Hematopoietic multipotent progenitor cell treated with erythropoietin and hydrocortisone succinate and interleukin-3 and kit ligand, for 8 days (in vitro differentiated cells): Measurements from ENCODE around the gene ANO5.
A peak's percentile ranks its signal among the peaks of the same experiment; 100 is the strongest.
"Not testable (repeated sequence)": the region's sequence is repeated elsewhere in the genome, so short reads cannot be mapped to it uniquely, and the experiment has no call there.

Experiments used
- DNase-seq: peaks from one replicate; pipeline ENCODE4 v3.0.0-alpha.2; 2015

ANO5 gene

DNA sequence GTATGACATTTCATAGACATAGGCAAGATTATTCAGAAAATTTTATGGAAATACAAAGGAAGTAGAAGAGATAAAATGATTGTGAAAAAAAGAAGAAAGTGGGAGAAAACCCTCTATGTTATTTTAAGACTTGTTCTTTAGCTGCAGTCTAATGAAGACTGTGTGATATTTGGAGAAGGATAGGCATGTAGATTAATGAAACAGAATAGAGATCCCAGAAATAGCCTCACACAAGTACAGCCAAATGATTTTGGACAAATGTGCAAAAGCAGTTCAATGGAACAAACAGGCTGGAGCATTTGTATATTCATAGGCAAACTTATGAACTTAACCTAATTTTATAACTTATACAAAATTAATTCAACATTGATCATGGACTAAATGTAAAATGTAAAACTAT, 14.3 kb downstream of the ANO5 start:
- DNase-seq = no peak

DNA sequence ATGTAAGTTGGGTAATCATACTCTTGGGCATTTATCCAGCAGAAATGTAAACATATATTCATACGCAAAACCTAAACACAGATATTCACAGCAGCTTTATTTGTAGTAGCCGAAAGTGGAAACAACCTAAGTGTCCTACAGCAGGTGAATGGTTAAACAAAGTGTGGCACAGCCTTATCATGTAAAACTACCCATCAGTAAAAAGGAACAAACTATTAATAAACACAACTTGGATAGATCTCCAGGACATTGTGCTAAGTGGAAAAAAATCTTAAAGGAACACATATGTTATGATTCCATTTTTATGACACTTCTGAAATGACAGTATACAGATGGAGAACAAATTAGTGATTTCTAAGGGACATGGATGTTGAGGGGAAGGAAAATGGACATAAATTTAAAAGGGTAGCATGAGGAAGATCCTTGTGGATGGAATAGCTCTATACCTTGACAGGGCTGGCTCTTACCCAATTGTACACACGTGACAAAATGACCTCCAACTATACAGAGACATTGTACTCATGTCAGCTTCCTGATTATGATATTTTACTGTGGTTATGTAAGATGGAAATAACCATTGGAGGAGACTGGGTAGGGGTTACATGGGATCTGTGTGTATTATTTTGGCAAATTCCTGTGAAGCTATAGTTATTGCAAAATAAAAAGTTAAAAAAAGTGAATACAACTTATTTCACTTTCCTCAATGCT, 15.4 kb downstream of the ANO5 start:
- DNase-seq = no peak

DNA sequence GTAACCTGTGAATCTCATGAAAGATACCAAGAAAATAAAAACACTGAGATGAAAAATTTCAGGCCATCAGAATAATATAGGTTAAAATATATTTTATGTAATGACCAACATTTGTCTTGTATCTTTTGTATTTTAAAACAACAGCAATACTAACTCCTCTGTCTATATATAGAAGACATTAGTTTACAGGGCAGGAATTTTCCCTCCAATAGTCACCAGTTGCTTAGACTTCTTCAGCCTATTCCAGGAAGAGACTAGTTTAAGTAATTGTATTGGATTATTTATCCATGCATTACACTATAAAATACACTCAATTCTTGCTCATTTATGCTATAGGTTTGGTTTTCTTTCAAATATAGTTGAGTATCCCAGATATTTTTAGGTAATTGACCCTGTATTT, 24.1 kb downstream of the ANO5 start:
- DNase-seq = no peak

DNA sequence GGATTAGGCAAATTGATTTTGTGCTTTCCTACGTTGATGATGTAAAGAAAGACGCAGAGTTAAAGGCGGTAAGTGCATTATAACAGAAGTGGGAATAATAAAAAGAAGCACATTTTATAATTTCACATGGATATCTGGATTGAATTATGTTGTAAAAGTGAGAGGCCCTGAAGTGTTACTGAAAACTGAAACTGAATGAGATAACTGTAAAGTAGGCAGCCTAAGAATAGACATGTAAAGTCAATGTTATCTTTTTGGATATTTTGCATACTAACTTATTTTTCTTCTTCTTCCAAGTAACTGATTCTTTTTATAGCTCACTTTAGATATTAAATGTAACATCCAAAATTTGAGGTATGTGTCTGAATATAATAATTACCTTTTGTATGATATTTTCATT, 28.3 kb downstream of the ANO5 start:
- no peak for DNase-seq

DNA sequence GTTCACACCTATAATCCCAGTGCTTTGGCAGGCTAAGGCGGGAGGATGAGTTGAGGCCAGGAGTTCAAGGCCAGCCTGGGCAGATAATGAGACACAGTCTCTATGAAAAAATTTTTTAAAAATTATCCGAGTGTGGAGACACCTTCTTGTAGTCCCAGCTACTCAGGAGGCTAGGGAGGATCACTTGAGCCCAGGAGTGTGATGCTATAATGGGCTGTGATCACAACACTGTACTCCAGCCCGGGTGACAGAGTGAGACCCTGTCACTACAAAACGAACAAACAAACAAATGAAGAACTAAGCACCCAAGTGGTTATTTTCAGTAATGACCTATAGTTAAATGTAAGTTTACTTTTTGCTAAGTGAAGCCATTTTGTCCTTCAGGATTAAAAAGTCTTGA, 32.3 kb downstream of the ANO5 start:
- DNase-seq = no peak

DNA sequence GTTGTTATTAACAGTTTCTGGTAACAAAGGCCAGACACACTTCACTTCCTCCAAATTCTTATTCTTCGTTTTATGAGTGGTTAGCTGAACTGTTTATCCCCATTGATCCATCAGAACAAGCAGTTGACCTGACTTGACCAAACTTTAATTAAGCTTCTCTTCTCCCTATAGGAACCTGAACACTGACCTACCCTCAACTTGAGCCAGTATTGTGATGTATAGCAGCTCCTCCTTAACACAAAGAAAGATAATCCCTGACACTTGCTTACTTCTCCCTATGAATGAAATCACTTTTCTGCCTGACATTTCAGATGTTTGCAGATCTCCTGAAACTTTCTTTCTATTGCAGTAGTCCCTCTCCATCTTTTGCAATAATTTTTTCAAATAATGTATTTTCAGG, 41.9 kb downstream of the ANO5 start:
- no peak for DNase-seq

DNA sequence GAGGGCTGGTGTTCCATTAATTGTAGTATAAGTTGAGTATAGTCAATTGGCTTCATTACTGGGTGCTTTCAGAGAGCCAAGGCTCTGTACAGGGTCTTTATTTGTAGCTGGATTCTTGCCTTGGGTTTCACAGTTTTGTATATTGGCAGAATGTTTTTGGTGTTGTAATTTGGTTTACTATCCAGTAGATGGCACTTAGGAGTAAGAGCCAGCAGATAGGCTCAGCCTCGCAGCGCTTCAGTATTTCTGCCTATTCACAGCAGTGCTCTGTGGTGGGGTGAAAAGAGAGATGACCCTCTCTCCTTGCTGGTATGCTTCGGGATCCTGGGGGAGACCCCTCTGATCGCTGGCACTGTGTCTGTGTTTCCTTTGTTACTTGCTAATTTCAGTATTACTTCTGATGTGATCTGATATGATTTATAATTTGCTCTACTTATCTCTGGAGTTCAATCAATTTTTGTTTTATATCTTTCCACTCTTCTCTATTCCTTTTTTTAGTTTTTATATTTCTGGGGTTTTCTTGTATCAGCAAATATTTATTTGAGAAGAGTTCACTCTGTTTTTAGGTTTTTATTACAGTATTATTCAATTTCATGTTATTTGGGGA, 52.2 kb downstream of the ANO5 start:
- peak; percentile 47 for DNase-seq

DNA sequence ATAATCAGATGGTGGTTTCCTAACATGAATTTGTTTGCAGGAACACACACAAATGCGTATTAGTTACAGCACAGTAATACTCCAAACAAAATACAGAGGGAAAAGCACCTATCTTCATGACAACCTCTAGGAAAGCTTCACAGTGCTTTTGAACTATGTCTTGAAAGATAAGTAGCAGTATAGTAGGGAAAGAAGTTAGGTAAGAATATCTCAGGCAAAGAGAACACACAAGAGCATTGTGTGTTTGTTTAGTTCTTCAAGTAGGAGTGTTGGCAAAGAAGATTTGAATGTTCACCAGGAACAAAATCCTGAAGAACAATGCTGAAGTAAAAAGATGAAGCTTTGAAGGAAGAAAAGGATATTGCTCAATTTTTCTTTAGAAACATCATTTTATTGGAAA, 54.1 kb downstream of the ANO5 start:
- no peak for DNase-seq

DNA sequence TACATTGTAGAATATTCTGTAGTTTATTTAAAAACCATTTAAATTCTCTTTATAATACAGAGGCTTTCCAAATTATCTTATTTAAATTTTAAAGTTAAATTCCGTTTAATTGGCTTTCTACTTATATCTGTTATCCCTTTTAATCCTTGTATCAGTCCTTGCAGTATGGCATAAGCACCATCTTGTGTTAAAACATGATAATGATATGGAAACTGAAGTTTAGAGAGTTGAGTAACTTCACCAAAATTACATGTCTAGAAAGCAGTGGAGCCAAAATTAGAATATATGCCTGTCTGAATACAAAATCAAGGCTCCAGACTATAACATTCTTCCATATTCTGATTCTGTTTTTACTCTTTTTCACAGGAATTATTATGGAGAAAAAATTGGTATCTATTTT, 57.0 kb downstream of the ANO5 start:
- no peak for DNase-seq

DNA sequence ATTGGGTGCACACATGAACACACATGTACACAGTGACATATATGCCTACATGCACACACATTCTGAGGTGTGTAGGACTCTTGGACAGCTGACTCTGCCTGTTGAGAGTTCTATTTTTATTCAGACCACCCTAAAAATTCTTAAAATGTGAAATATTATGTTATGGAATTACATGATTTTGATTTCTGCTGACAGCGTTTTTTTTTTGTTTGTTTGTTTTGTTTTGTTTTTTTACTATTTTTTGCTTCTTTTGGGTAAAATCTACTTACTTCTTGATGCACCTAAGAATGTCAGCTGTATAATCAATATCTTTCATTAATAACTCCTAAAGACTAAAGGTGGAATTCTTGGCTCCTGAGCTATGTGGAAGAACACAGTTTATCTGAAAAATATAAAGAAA, 64.0 kb downstream of the ANO5 start:
- DNase-seq = no peak

DNA sequence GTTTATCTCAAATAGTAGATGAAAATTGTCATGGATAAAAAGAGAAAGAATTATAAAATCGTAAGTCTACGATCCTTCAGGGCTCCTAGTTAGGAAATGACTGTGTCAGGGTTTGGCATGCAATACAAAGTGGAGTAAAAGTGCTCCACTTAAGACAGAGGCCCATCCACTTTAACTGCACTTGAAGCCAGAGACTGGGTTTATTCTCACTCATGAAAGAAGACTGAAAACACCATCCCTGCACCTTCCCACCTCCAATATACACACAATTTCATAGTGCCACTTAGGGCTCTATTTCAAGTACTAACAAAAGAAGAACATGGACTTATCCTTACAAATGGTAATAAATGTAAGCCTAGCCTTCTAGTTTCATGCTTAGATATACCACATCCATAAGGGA, 70.7 kb downstream of the ANO5 start:
- no peak for DNase-seq

DNA sequence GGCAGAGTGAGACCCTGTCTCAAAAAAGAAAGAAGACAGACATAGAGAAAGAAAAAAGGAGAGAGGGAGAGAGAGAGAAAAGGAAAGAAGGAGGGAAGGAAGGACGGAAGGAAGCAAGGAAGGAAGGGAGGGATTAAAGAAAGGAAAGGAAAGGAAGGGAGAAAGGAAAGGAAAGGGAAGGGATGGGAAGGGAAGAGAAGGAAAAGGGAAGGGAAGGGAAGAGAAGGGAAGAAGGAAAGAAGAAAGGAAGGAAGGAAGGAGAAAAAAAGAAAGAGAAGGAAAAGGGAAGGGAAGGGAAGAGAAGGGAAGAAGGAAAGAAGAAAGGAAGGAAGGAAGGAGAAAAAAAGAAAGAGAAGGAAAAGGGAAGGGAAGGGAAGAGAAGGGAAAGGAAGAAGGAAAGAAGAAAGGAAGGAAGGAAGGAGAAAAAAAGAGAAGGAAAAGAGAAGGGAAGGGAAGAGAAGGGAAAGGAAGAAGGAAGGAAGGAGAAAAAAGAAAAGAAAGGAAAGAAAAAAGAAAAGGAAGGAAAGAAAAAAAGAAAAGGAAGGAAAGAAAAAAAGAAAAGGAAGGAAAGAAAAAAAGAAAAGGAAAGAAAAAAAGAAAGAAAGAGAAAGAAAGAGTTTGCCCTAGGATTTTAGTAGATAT, 76.2 kb downstream of the ANO5 start:
- DNase-seq = not testable (repeated sequence)

DNA sequence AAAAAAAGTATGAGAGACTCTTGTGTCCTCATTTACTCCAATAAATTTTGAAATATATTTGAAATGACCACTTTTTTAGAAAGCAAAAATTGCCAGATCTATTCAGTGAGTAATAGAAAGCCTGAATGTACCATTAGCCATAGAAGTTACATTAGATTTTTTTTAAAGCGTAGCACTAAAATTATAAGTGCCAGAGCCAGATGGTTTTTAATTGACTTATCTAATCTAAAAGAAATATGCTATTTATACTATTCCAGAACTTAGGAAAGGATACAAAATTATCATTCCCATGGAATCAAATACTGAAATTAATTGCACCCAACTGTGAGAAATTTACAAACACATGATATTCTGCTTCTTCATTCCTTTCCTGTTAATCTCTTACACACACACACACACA, 80.9 kb downstream of the ANO5 start:
- DNase-seq = no peak

DNA sequence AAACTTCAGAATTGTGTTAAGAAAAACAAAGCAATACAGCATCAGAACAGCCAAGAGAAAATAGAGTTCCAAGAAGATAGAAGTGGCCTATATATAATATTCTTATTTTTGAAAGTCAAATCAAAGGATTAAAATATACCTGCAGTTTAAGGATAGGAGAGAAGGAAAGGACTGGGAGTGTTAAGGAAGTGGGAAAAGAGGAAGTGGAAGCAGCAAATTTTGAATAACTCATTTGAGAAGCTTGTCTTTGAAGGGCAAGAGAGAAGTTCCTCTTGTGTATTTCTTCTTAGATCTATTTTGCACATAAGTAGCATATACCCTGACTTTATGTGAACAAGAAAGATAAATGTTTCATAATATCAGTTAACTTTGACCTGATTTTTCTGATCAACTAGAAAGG, 82.7 kb downstream of the ANO5 start:
- DNase-seq = no peak

DNA sequence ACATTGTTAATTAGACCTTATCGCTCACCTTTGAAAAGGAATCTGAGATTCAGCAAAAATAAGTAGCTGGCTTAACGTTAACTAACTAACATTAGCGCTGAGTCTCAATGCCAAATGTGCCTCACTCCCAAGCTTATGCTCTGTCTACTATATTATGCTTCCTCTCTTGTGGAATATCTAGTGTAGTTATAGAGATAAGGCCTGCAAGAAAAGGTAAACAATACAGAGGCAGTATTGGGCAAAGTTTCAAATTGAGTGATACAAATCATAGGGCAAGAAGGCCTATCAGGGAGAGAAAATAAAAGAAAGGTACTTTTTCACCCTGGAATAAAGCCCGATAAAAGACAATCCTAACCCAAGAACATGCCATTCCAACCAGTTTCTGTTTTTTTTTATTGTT, 83.7 kb downstream of the ANO5 start:
- no peak for DNase-seq

DNA sequence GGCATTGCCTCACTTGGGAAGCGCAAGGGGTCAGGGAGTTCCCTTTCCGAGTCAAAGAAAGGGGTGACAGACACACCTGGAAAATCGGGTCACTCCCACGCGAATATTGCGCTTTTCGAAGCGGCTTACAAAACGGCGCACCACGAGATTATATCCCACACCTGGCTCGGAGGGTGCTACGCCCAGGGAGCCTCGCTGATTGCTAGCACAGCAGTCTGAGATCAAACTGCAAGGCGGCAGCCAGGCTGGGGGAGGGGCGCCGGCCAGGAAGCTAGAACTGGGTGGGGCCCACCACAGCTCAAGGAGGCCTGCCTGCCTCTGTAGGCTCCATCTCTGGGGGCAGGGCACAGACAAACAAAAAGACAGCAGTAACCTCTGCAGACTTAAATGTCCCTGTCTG, 92.1 kb downstream of the ANO5 start:
- not testable (repeated sequence) for DNase-seq

DNA sequence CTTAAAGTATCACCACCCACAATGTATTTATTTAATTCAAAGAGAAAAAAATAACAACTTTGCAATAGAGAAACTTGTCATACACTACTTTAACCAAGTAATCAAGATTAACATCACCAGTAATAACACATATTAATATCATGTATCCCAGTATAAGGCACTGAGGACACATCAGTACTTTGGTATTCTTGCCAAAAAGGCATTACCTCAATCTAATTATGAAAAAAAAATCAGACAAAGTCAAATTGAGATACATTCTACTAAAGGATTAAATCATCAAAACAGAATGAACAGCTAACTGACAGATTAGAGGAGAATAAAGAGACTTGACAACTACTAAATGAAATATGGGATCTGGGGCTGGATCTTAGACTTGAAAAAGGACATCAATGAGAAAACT, 109.5 kb downstream of the ANO5 start:
- no peak for DNase-seq

DNA sequence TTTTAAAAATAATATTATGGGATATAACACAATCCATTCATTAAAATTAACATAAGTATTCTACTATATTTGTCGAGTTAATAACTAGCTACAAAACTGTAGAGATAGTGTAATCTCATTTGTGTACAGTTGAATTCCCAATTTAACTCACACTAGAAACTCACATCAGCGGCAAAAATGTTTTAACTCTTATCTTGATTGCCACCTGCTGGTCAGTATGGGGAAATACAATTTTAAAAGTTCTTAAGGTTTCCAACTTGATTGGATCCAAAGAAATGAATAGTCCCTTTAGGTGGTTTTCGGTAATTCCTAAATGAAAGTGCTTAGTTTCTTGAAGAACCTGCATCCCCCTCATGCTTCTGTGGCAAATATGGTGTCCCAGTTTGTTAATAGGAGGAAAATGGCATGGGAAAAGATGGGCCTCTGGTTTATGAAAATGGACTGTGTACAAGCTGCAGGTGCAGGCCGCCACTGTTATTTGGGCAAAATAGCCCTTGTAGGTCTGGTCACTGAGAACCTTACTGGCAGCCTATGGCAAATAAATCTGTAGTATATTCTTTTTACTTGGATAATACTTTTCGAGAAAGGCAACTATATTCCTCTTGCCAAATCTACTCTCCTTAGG, 111.6 kb downstream of the ANO5 start:
- peak; percentile 48 for DNase-seq

DNA sequence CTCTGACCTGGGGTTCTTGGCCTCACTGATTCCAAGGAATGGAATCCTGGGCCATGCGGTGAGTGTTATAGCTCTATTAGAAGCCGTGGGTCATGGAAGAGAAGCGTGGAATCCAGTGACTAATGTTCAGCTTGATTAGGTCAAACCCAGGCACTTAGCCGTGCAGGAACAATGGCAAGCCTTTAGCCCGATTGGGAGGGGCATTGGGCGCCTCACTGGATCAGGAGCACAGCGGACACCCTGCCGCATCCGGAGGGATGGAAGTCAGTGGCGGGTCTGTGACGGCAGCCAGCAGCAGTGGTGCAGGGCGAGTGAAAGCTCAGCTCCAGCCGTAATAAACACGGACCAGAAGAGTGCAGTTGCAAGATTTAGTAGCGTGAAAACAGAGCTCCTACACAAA, 124.8 kb downstream of the ANO5 start:
- DNase-seq = no peak

DNA sequence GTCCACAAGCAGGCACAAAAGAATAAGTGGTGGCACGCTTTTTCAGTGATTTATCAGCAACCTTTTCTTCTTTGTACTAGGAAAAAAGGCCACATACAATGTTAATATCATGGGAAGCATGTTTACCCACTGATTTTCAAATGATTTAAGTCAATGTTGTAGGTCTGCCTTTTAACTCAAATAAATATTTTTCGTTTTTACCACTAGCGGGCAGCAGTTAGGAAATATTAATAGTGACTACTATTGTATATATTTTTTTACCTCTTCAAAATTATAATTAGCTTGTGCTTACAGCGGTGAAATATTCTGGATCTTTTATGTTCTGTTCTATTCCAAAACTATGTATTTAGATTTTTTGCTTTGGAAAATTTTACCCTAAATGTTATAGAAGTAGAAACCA, 138.9 kb downstream of the ANO5 start:
- DNase-seq = no peak
